OCI-LY7 (cell line): ENCODE data around the gene E2F8.

Experiments used
- CTCF ChIP-seq: fragments of 200-600 bp; sonication (generic); conservative IDR thresholded peaks from 2 replicates; pipeline ENCODE4 v1.5.1; 2014; ENCODE audit warnings: mild to moderate bottlenecking, antibody characterized with exemption, low read length, moderate library complexity, mixed read lengths
- EZH2phosphoT487 ChIP-seq: fragments of 200-600 bp; sonication (generic); IDR thresholded peaks from 2 replicates; pipeline ENCODE4 v1.6.1; 2018; ENCODE audit warnings: low read depth, borderline replicate concordance, mild to moderate bottlenecking, mixed run types, antibody characterized with exemption, low read length, moderate library complexity, mixed read lengths

- TF ChIP-seq CTCF (no peak), EZH2phosphoT487 (no peak)
These were observed 45.7 kb upstream of the E2F8 start for GRCh38 chr11:19286411-19286810.
